ENCODE results near the gene ADAM10.
"Not testable (repeated sequence)": the region's sequence is repeated elsewhere in the genome, so short reads cannot be mapped to it uniquely, and the experiment has no call there.

Gene ADAM10

DNA sequence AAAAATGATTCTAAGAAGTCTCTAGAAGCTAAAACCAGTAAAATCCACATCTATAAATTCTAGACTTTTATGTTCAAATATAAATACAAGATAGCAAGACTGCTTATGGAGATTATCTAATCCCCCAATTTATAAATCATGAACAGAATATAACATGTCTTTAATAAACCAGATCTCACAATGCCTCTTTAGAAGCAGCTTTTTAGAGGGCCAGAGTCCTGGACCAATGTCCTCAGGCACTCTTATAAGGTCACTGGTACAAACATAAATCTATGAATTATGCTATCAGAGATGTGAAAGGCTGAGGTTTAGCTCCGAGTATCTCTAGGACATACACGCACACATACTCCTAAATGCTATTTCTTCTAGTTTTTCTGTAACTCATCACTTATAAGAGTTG lies 78.3 kb downstream of the ADAM10 start:
- DNase-seq: no peak

DNA sequence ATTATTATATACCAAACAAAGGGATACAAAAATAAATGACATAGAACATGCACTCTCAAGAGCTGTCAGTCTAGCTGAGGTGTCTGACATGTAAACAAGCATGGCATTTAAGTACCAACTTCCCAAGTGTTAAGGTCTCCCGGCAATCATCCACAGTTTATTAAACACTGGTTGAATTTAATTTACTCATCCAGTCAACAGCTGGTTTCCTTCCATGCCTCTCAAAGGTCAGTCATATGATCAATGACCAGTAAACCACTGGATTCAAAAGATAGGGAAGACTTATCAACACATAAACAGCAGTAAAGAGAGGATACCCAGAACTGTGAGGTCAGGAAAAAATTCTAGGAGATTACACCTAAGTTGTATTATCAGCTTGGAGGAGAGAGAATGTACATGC lies 80.4 kb downstream of the ADAM10 start:
- DNase-seq: no peak

DNA sequence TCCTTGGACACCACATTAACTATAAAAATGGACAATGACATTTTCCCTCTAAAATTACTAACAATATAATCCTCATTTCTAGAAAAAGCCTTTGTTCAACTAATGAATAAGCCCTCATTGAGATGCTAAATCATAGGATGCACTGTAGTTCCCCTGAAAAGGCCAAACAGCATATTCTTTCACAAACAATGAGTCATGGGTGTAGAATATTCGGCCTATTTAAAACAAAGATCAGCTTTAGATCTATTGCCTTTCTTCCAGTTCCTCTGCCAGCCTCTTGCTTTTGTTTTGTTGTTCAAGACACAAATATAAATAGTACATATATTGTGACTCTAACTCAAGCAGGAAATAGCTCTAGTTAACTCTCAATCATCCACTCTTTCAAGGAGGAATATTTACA lies 82.5 kb downstream of the ADAM10 start:
- peak; percentile 17 to 74 (median 50) for DNase-seq

DNA sequence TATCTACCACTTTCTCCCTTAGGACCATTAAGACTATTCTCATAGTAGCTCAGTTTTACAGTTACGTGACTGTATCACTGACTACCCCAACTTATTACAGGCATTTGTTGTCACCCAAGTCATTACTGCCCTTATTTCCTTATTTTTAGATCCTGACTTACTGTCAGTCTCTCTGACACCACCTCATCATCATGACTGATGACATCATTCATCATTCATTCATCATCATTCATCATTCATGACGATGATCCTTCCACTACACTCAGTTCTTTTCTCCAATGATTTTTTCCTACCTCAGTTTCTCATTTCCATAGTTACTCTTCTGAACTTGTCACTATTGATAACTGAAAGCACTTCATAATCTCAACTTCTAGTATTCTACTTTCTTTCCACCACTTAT lies 83.8 kb downstream of the ADAM10 start:
- peak; percentile 1 to 64 (median 22) for DNase-seq

DNA sequence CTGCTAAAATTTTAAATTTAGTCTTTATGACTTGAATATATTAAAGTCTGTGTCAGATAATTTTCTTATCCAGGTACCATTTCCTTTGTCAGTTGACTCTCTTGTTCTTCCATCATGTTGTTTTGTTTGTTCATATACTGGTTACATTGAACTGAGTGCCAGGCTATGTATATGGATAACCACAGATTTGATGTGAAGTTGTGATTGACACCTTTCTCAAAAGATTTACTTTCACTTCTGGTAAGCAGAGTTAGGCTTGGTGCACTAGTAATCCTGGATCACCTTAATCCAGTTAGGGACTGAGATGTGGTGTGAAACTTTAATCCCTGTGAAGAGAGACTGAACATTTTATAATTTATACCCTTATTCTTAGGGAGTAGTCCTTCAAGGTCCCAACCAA lies 99.4 kb downstream of the ADAM10 start:
- DNase-seq: no peak

DNA sequence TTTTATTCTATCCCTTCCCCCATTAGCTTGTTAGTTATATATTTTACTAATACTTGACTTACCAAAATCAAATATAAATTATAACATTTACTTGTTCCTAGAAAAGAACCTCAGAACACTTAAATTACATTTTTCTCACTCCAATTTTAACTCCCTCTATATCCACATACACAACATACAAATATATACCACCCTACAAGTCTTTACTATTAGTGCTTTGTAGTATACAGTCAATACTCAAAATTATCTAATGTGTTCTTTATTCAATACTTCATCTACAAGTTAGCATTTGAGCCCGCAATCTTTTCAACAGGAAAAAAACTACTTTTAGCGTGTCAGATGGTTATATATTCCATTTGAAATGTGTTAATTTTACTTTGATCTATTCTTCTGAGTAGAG lies 100.3 kb downstream of the ADAM10 start:
- no peak for DNase-seq

DNA sequence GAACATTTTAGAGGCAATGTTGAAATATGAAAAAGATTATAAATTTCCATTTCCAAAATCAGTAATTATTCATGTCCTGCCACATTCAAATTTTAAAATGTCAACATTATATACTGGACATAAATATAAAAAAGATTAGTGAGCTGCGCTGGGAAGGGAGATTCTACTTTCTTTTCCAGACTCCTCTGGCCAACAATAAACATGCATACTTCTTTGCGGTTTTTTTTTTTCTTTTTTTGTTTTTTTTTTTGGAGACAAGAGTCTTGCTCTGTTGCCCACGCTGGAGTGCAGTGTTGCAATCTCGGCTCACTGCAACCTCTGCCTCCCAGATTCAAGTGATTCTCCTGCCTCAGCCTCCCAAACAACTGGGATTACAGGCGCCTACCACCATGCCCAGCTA lies 105.5 kb downstream of the ADAM10 start:
- no peak for DNase-seq

DNA sequence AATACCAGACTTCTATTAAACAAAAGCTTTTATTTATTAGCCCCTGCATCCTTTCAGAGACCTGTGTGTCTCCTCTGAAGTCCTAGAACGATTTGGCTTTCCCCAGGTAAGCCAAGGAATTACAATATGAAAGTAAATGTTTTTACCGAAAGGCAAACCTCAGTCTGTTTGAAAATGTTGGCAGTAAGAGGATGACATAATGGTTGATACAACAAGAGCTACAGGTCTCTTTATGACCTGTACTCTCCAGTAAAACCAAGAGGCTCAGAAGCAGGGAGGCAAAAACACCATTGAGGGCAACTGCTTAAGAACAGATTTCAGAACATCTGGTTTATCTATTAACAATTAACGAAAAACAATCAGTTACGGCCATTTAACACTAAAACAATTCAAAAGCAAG lies 107.8 kb downstream of the ADAM10 start:
- DNase-seq: no peak

DNA sequence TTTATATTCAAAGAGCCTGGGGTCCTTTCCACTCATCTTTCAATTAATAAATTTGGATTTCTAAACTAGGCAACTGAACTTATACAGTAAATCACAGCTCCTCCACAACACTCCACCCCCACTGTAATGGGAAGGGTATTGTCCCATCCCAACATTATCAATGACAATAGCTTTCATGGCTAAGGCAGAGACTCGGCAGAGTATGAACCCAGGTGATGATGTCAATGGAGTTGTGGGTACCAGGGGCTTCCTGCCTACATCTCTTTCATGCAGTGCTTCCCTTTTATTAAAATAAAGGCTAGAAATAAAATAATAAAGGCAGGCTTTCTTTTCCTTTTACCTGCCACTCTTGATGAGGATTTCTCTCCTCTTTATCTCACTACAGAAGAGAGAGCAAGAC lies 109.5 kb downstream of the ADAM10 start:
- DNase-seq: no peak

DNA sequence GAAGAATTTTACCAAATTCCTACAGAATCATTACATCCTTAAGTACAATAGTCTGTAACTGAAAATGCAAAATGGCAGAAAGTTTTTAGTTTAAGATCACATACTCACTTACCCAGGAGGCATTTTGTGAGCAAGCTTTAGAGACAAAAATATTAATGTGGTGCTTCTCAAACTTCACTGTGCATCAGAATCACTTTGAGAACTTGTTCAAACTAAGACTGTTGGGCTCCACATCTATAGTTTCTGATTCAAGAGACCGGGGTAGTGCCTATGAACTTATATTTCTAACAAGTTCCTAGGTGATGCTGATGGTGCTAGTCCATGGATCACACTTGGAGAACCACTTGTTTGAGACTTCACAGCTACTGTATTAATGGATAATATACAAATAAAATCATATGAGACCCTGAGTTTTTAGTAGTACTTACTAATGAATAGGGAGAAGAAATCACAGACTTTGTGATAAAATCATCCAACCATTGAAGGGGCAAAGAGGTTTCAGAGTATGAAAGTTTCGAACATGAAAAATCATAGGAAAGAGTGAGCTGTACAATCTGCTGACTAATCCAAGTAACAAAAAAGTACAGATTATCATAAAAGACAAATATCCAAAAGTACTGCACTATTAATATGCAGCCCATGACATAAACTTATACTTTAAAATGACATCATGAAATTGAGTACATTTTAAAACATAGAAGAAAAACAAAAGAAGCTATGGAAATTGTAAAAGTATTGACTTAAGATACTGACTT lies 110.3 kb downstream of the ADAM10 start:
- DNase-seq: no peak

DNA sequence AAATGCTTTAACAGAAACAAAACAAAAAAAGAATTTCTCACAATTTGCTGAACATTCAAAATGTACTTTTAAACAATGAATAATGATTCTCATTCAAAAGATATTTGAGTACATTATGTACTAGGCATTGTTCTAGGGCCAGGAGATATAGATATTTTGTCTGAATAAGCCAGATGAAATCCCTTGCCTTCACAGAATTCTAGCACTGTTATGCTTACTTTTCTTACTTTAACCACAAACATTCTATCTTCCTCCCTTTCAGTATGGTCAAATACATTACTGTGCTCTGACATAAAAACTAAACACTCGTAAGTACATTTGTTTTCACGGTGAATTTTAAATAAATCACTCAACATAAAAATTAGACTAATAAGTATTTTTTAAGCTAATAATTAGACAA lies 116.7 kb downstream of the ADAM10 start:
- no peak for DNase-seq

DNA sequence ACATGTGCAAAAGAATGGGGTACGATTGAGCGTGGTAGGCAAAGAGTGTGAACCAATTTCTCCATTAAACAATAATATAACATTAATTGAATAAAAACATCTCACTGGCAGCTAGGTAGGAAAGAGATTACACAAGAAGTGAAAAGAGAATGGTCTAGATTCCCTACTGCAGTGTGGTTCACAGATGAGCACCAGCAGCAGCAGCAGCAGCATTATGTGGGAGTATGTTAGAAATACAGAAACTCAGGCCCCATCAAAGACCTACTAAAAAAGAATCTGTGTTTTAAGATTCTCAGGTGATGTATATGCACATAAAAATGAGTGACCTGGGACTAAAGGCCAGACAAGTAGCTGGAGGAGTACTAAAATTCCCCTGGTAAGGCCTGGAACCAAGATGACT lies 118.2 kb downstream of the ADAM10 start:
- DNase-seq: no peak

DNA sequence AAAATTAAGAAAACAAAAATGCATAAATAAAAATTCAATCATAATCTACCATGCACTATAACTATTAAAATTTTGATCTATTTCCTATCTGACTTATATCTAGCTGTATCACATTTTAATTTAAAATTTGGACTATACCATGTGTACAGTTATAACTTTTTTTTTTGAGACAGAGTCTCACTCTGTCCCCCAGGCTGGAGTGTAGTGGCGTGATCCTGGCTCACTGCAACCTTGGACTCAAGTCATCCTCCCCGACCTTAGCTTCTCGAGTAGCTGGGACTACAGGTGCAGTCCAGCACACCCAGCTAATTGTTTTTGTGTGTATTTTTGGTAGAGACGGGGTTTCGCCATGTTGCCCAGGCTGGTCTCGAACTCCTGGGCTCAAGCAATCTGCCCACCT lies 119.9 kb downstream of the ADAM10 start:
- no peak for DNase-seq

DNA sequence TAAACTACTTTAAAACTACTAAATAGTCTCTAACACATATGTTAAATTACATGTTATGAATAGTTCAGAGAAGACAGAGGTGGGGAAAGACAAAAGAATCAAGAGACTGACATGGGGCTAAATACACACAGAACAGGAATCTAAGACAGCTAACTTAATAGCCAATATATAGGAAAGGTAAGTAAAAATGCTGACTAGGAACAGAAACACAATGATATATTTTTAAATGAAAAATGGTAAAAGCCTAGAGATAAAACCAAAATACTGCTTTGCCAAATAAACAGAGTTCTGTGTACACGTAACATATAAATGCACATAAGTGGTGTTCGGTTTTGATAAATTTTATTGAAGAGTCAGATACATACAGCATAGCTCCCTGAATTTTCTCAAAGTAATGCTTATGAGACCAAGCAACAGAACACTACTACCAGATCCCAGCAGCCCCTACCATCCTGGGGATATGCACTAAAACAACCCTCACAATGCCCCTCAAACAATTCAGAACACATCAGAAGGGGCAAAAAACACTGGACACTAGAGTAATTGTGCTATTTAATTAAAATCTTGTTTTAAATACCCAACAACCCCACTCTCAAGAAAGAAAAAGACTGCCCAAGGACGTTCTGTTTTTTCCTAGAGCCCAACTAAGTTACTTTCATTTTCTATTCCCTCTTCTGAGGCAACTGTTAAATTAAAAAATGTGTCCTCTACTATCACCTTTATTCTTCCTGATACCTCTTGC lies 121.1 kb downstream of the ADAM10 start:
- DNase-seq: peak; percentile 5 to 44 (median 10)

DNA sequence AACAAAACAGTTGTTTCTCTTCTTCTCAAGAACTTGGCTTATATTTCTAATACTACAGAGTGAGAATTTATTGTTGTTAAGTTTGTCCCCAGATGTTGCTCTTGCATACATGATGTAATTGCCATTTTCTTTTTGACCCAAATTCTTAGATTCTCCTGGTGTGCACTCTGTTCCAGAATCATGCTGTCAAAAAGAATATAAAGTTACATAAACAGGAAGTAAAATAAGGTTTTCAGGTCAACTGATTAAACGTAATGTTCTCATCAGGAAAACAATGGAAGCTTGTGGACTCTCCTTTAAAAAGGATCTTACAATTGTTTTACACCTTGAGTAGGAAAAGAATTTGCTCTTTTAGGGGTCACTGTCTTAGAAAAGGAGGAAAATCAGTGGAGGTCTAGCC lies 121.8 kb downstream of the ADAM10 start:
- DNase-seq: peak in 2 of 4 experiments; percentile 11 to 17

DNA sequence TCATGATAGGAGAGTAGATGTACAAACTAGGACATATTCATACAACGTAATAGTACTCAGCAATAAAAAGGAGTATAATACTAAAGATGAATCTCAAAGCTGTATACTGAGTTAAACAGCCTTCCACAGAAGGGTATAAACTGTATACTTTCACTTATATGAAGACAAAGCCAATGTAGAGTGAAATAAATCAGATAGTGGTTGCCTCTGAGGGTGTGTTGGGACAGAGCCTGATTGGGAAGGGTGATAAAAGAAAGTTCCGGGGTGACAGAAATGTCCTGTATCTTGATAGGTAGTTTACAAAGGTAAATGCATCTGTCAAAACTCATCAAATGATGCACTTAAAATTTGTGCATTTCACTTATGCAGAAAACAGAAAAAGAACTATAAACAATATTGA lies 122.5 kb downstream of the ADAM10 start:
- no peak for DNase-seq

DNA sequence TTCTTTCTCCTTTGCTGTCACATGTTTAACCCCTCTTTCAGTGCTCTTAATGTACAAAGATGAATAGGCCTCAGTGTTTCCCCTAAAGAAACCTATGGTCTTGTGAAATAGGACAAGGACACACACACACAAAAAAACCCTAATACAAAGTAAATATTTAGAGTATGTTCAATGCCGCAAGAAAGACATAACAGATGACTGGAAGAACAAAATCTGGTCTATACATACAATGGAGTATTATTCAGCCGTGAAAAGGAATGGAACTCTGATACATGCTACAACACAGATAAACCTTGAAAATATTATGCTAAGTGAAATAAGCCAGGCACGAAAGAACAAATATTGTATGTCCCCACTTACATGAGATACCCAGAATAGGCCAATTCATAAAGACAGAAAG lies 123.1 kb downstream of the ADAM10 start:
- no peak for DNase-seq

DNA sequence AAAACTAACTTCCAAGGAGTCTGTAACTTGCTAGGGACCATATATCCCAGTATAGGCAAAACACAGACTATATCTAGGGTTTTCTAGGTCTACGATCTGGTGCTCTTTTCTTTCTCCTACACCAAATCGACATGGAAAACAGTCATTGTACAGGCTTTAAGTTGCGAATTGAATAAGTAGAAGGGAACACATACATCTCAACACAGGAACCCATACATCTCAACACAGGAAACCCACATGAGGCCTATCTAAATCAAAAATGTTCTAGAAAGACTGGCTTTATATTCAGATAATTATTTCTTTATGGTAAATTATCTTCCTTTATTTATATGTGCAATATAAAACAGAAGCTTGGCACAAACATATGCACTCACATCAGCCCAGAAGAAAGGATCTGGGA lies 126.6 kb downstream of the ADAM10 start:
- no peak for DNase-seq

DNA sequence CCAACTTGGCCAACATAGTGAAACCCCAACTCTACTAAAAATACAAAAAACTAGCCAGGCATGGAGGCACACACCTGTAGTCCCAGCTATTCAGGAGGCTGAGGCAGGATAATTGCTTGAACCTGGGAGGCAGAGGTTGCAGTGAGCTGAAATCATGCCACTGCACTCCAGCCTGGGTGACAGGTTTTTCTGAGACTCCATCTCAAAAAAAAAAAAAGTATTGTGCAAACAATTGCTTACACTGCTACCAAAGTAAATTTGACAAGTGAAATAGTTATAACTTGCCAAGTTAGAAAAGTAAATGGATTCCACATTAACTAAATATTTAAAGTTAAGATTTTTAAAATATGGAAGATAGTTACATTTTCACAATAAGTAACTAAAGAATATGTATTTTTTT lies 129.2 kb downstream of the ADAM10 start:
- DNase-seq: not testable (repeated sequence)

DNA sequence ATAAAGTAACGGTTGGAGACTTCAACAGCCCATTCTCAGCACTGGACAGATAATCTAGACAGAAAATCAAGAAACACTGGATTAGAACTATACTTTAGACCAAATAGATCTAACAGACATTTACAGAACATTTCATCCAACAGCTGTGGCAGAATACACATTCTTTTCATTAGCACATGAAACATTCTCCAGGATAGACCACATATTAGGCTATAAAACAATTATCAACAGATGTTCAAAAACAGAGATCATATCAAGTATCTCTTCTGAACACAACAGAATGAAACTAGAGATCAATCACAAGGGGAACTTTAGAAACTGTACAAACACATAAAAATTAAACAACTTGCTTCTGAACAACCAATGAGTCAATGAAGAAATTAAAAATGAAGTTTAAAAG lies 133.3 kb downstream of the ADAM10 start:
- DNase-seq: no peak

DNA sequence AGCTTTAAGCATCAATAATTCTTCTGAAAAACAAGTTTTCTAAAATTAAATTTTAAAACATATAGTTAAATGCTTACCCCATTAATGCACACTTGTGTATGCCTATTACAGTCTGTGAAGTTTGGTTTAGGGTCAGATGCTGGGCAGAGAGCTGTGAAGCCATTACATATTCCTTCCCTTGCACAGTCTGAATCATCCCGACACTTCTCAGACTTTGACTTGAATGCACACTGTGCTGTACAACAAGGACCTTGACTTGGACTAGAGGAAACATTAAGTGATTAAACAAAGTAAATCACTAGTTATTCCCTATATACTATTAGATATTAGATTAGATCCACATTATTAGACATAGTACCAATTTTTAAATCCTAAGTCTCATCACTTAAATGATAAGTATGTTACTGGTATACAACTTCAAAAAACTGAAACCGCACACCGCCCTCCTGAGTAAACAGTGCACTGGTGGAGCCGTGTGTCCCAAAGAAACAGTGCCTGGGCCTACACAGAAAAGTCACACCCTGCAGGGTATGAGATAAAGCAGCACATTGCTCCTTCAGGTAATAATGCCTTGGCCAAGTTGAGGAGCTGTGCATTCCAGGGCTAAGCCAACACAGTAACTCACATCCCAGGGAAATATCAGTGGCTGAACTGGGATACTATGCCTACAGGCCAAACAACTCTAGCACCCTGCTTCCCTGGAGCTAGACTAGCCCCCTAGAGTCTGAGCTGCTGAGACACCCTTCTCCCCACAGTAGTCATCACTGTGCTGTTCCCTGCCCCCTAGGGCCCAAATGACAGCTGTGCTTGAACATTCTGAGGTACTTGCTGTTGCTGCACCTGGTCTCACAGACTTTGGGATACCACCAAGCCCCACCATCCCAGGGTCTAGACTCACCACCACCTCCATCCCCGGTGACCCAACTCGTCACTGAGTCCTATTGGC lies 137.5 kb downstream of the ADAM10 start:
- no peak for DNase-seq

DNA sequence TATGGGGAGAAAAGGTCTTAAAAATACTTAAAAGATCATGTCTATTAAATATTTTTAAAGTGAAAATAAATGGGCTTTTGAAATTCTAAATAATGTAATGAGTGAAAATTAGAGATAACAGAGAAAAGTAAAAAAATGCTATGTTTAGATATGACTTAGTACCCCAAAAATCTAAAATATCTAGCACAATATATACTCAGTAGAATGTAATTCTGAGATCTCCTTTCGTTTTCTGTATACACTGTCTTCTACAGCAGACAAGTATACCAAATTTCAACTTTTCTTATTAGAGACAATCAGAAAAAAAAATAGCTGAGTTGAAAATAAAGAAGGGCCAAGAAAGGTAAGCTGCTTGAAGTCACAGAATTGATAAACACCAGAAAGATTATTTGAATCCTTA lies 140.8 kb downstream of the ADAM10 start:
- no peak for DNase-seq

DNA sequence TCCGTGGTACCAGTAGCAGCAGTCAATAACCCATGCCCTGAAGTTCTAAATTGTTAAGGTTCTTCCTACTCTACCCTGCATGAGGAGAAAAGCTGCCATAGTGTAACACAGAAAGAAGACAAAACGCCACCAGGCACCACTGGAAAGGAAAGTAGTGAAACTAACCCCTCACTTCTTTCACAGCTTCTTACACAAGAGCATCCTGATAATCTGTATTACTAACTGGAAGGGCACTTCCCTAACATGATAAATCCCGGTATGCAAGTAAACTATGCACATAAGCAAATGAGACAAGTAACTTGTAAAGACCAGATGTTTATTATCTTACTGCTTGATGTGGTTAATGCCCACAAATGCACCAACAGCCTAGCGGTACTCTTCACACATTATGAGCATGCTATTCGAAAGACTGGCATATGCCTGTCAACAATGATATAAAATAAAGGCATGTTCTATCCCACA lies 141.3 kb downstream of the ADAM10 start:
- peak in 1 of 4 experiments; percentile 41 for DNase-seq

Data from suppressor macrophage (primary cell).